Hepatocyte (in vitro differentiated cells): ENCODE results near the gene TESMIN. TPM values are rescaled to one million over a fixed set of nuclear protein-coding genes. Genes with fewer than 3 reads are reported as not detected.

Source experiments
- DNase-seq: peaks from one replicate; pipeline ENCODE4 v3.0.0-alpha.2; 2016; ENCODE audit warnings: low spot score
- H2AFZ ChIP-seq: fragments of 200-600 bp; sonication (generic); 2 replicates; pipeline ENCODE4 v1.6.0; 2016; ENCODE audit warnings: antibody characterized with exemption, mild to moderate bottlenecking
- H3K27ac ChIP-seq: fragments of 200-600 bp; sonication (generic); 2 replicates; pipeline ENCODE4 v1.5.1; 2016; ENCODE audit warnings: mild to moderate bottlenecking
- H3K27me3 ChIP-seq: fragments of 200-600 bp; sonication (generic); 2 replicates; pipeline ENCODE4 v1.6.1; 2016
- H3K36me3 ChIP-seq: fragments of 200-600 bp; sonication (generic); replicated peaks from 2 replicates; pipeline ENCODE4 v1.5.1; 2016; ENCODE audit warnings: low read depth; ENCODE audit not compliant: insufficient read depth
- H3K4me1 ChIP-seq: fragments of 200-600 bp; sonication (generic); 2 replicates; pipeline ENCODE4 v1.5.1; 2016; ENCODE audit warnings: mild to moderate bottlenecking, moderate library complexity; ENCODE audit not compliant: insufficient read depth
- H3K4me2 ChIP-seq: fragments of 200-600 bp; sonication (generic); 2 replicates; pipeline ENCODE4 v1.6.0; 2016
- H3K4me3 ChIP-seq: fragments of 200-600 bp; sonication (generic); 2 replicates; pipeline ENCODE4 v1.5.1; 2016; ENCODE audit warnings: mild to moderate bottlenecking
- H3K79me2 ChIP-seq: fragments of 200-600 bp; sonication (generic); 2 replicates; pipeline ENCODE4 v1.6.0; 2017; ENCODE audit warnings: mild to moderate bottlenecking
- H3K9me2 ChIP-seq: fragments of 200-600 bp; sonication (generic); replicated peaks from 2 replicates; pipeline ENCODE4 v1.6.0; 2017; ENCODE audit warnings: mild to moderate bottlenecking; ENCODE audit not compliant: insufficient read depth
- H3K9me3 ChIP-seq: fragments of 200-600 bp; sonication (generic); 2 replicates; pipeline ENCODE4 v1.5.1; 2016; ENCODE audit warnings: low read depth, mild to moderate bottlenecking
- H4K20me1 ChIP-seq: fragments of 200-600 bp; sonication (generic); 2 replicates; pipeline ENCODE4 v1.6.0; 2016; ENCODE audit warnings: mild to moderate bottlenecking; ENCODE audit not compliant: insufficient read depth, poor library complexity, severe bottlenecking
- CTCF ChIP-seq: fragments of 200-600 bp; sonication (generic); IDR thresholded peaks from 2 replicates; pipeline ENCODE4 v1.5.1; 2016; ENCODE audit warnings: antibody characterized with exemption, mild to moderate bottlenecking; ENCODE audit not compliant: poor library complexity
- EZH2 ChIP-seq: fragments of 200-600 bp; sonication (generic); IDR thresholded peaks from 2 replicates; pipeline ENCODE4 v1.6.1; 2016; ENCODE audit warnings: antibody characterized with exemption, mild to moderate bottlenecking, borderline replicate concordance
- EZH2phosphoT487 ChIP-seq: fragments of 200-600 bp; sonication (generic); IDR thresholded peaks from one replicate; pipeline ENCODE4 v1.6.1; 2018; ENCODE audit warnings: antibody characterized with exemption, mild to moderate bottlenecking, low read depth, moderate library complexity; ENCODE audit not compliant: unreplicated experiment, severe bottlenecking
- WGBS: methylation state at CpG from one replicate; pipeline ENCODE4 v1.1.6; 2016; ENCODE audit warnings: low lambda C conversion rate; ENCODE audit errors: missing lambda C conversion rate; 5-methylcytosine and 5-hydroxymethylcytosine counted together
- polyA plus RNA-seq: library from polyadenylated mRNA; unstranded; fragments of >200 nt; fragmentation: Nextera tagmentation; extraction: Ambion mirVana; gene quantifications from 2 replicates; pipeline ENCODE4 v1.2.1, GENCODE V29; 2016
- total RNA-seq: library from RNA; depleted of rRNA; stranded (reverse); fragments of >200 nt; gene quantifications from 2 replicates; pipeline ENCODE4 v1.2.3, GENCODE V29; 2014

TESMIN gene
- total and polyA plus RNA-seq, 2 experiments from 2014 or later, result 1.5 to 6.7 TPM

- Histone ChIP-seq H3K27ac (no peak overlapping the region), H3K27me3 (peaks cover 5% of the 10 kb centered on the region), H3K4me3 (no peak overlapping the region), H3K4me1 (no peaks in the 10 kb centered on the region), H4K20me1 (no peaks in the 10 kb centered on the region), H3K9me2 (no peaks in the 10 kb centered on the region), H3K9me3 (no peaks in the 10 kb centered on the region), H3K36me3 (no peaks in the 10 kb centered on the region), H3K79me2 (no peaks in the 10 kb centered on the region), H3K4me2 (no peak overlapping the region), H2AFZ (no peak overlapping the region)
- TF ChIP-seq EZH2phosphoT487 (no peak), CTCF (no peak), EZH2 (no peak)
- WGBS, result 93% methylated on average over 12 of the region's 12 CpGs
- no peak for DNase-seq
Observed at GRCh38 chr11:68709062-68709461, 42.3 kb downstream of the TESMIN start.

- WGBS, result 84% methylated on average over 7 of the region's 7 CpGs
Observed at GRCh38 chr11:68707527-68707926, 43.8 kb downstream of the TESMIN start.

GRCh38 chr11:68704887-68705286, 46.4 kb downstream of the TESMIN start:
- no peaks in the 10 kb centered on the region for H4K20me1 ChIP-seq
- no peak overlapping the region for H3K27ac ChIP-seq
- H3K9me3 ChIP-seq, result no peaks in the 10 kb centered on the region
- no peaks in the 10 kb centered on the region for H3K9me2 ChIP-seq
- no peaks in the 10 kb centered on the region for H3K4me1 ChIP-seq
- H3K79me2 ChIP-seq, result no peaks in the 10 kb centered on the region
- H3K27me3 ChIP-seq, result peaks cover 14% of the 10 kb centered on the region
- H2AFZ ChIP-seq, result no peak overlapping the region
- H3K4me2 ChIP-seq, result peak overlapping the region; percentile 14
- no peak overlapping the region for H3K4me3 ChIP-seq
- WGBS, result 19% methylated on average over 16 of the region's 16 CpGs
- no peak for TF ChIP-seq EZH2phosphoT487
- TF ChIP-seq EZH2, result no peak
- TF ChIP-seq CTCF, result no peak
- no peaks in the 10 kb centered on the region for H3K36me3 ChIP-seq
- no peak for DNase-seq

More at GRCh38 chr11:68707527-68707926, 43.8 kb downstream of the TESMIN start:
- H3K27ac ChIP-seq, result no peak overlapping the region
- H3K36me3 ChIP-seq, result no peaks in the 10 kb centered on the region
- H3K79me2 ChIP-seq, result no peaks in the 10 kb centered on the region
- no peak overlapping the region for H3K4me2 ChIP-seq
- no peak for DNase-seq
- no peak overlapping the region for H2AFZ ChIP-seq
- no peaks in the 10 kb centered on the region for H4K20me1 ChIP-seq
- no peak overlapping the region for H3K4me3 ChIP-seq
- TF ChIP-seq EZH2phosphoT487, result no peak
- TF ChIP-seq EZH2, result no peak
- TF ChIP-seq CTCF, result no peak
- peaks cover 17% of the 10 kb centered on the region for H3K27me3 ChIP-seq
- no peaks in the 10 kb centered on the region for H3K4me1 ChIP-seq
- no peaks in the 10 kb centered on the region for H3K9me2 ChIP-seq
- H3K9me3 ChIP-seq, result no peaks in the 10 kb centered on the region

GRCh38 chr11:68698993-68699392, 52.3 kb downstream of the TESMIN start:
- H4K20me1 ChIP-seq, result no peaks in the 10 kb centered on the region
- no peak overlapping the region for H2AFZ ChIP-seq
- 96% methylated on average over 2 of the region's 2 CpGs for WGBS
- H3K9me2 ChIP-seq, result no peaks in the 10 kb centered on the region
- peaks cover 11% of the 10 kb centered on the region for H3K27me3 ChIP-seq
- TF ChIP-seq EZH2phosphoT487 (no peak), CTCF (no peak), EZH2 (no peak)
- H3K4me2 ChIP-seq, result no peak overlapping the region
- no peaks in the 10 kb centered on the region for H3K36me3 ChIP-seq
- no peaks in the 10 kb centered on the region for H3K4me1 ChIP-seq
- no peaks in the 10 kb centered on the region for H3K79me2 ChIP-seq
- no peaks in the 10 kb centered on the region for H3K9me3 ChIP-seq
- H3K27ac ChIP-seq, result no peak overlapping the region
- H3K4me3 ChIP-seq, result no peak overlapping the region
- DNase-seq, result no peak
